ENCODE data around the gene CEP72. TPM values are rescaled to one million over a fixed set of nuclear protein-coding genes. Genes with fewer than 3 reads are reported as not detected.

Gene CEP72
- total and polyA plus RNA-seq, 2 donors (not counting 1 experiment from before 2014, with no cell fraction given), result 7.7 to 32.9 TPM

DNA sequence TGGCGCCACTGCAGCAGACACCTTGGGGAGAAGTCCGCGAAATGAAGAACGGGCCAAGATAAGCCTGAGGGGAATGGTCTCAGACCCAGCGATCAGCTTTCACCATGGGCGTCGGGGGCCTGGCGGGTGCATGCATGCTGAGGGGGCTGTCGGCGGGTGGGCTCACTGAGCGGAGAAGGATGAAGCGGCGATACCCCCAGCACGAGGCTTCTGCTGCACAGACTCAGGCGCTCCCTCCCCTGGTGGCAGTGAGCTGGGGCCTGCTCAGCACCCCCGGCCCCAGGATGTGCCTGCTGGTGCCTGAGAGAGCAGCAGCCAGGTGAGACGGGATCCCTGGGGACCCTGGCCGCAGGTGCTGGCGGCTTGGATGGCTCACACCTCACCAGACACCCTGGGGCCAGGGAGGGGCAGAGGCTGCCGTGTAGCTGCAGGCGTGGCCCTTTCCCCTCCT, 31.2 kb downstream of the CEP72 start:
- WGBS (ENCODE audit: insufficient coverage), result 83% methylated on average over 17 of the region's 21 CpGs
- peaks cover 0 to 32% of the 10 kb centered on the region in 2 experiments for H3K36me3 ChIP-seq (replicated peaks in 1 of 2; ENCODE audit: control extremely low read depth in 1 of 2, control insufficient read depth in 1 of 2, extremely low read depth in 1 of 2, insufficient read depth in 2 of 2, low read length in 1 of 2)
- Mint-ChIP-seq H3K9me3 (ENCODE audit: insufficient read depth) (no peaks in the 10 kb centered on the region), H3K4me3 (peak overlapping the region; percentile 29), H3K27ac (no peak overlapping the region), H3K4me1 (peaks cover 17% of the 10 kb centered on the region), H3K27me3 (no peaks in the 10 kb centered on the region)
- peaks cover 10 to 16% of the 10 kb centered on the region in 2 donors for H3K4me1 ChIP-seq (ENCODE audit: control insufficient read depth in 2 of 2, insufficient read depth in 2 of 2, low read length in 2 of 2)
- no peaks in the 10 kb centered on the region for H3K79me2 ChIP-seq (ENCODE audit: control insufficient read depth, insufficient read depth, low read length)
- H3K27ac ChIP-seq (ENCODE audit: low read length in 2 of 2), result no peak overlapping the region
- H4K20me1 ChIP-seq (ENCODE audit: control insufficient read depth, insufficient read depth, low read length, poor library complexity, severe bottlenecking), result no peaks in the 10 kb centered on the region
- ChIA-PET CTCF (interaction anchor here (1.8 kb wide), 1 partner anchor 197 kb away, joined by 6 read pairs; no protein-coding TSS in a partner anchor), POLR2A (no interaction called here)
- H3K9ac ChIP-seq (ENCODE audit: low read length), result no peak overlapping the region
- H3K9me3 ChIP-seq (ENCODE audit: control extremely low read depth in 1 of 3, control insufficient read depth in 2 of 3, insufficient read depth in 1 of 3, low read length in 2 of 3), result no peaks in the 10 kb centered on the region
- ATAC-seq (ENCODE audit: low read depth) (peak; percentile 67), DNase-seq (peak; percentile 50)
- H3K4me3 ChIP-seq (ENCODE audit: control extremely low read depth in 1 of 5, extremely low read depth in 1 of 5, insufficient read depth in 1 of 5, low read depth in 2 of 5, low read length in 4 of 5), result no peak overlapping the region
- H3K4me2 ChIP-seq (replicated peaks; ENCODE audit: low read depth, low read length, poor library complexity, severe bottlenecking), result peak overlapping the region; percentile 59
- no peaks in the 10 kb centered on the region for H3K27me3 ChIP-seq (replicated peaks in 1 of 4; ENCODE audit: control extremely low read depth in 1 of 4, control insufficient read depth in 3 of 4, insufficient read depth in 4 of 4, low read length in 3 of 4)
- TF ChIP-seq CTCF (IDR thresholded peaks at IDR 0.05) (no peak), EZH2 (IDR thresholded peaks at IDR 0.05; ENCODE audit: borderline replicate concordance, insufficient read depth, low read depth, low read length, poor library complexity, severe bottlenecking) (no peak)
- intact Hi-C loops (cut with micrococcal nuclease), result no loop called here
- H2AFZ ChIP-seq (ENCODE audit: insufficient read depth, low read depth, low read length, poor library complexity, severe bottlenecking), result no peak overlapping the region

GRCh38 chr5:643811-644271, 31.7 kb downstream of the CEP72 start:
- Histone ChIP-seq H4K20me1 (ENCODE audit: control insufficient read depth, insufficient read depth, low read length, poor library complexity, severe bottlenecking) (no peaks in the 10 kb centered on the region), H3K79me2 (ENCODE audit: control insufficient read depth, insufficient read depth, low read length) (no peaks in the 10 kb centered on the region), H3K4me2 (replicated peaks; ENCODE audit: low read depth, low read length, poor library complexity, severe bottlenecking) (peak overlapping the region; percentile 59), H3K27me3 (replicated peaks in 1 of 4; ENCODE audit: control extremely low read depth in 1 of 4, control insufficient read depth in 3 of 4, insufficient read depth in 4 of 4, low read length in 3 of 4) (no peaks in the 10 kb centered on the region), H3K36me3 (replicated peaks in 1 of 2; ENCODE audit: control extremely low read depth in 1 of 2, control insufficient read depth in 1 of 2, extremely low read depth in 1 of 2, insufficient read depth in 2 of 2, low read length in 1 of 2) (peaks cover 0 to 28% of the 10 kb centered on the region in 2 experiments), H3K4me1 (ENCODE audit: control insufficient read depth in 2 of 2, insufficient read depth in 2 of 2, low read length in 2 of 2) (peaks cover 10 to 16% of the 10 kb centered on the region in 2 donors), H3K9me3 (ENCODE audit: control extremely low read depth in 1 of 3, control insufficient read depth in 2 of 3, insufficient read depth in 1 of 3, low read length in 2 of 3) (peaks cover 0 to 1% (median 0%) of the 10 kb centered on the region in 3 donors), H3K27ac (ENCODE audit: low read length in 2 of 2) (no peak overlapping the region), H3K4me3 (ENCODE audit: control extremely low read depth in 1 of 5, extremely low read depth in 1 of 5, insufficient read depth in 1 of 5, low read depth in 2 of 5, low read length in 4 of 5) (no peak overlapping the region), H2AFZ (ENCODE audit: insufficient read depth, low read depth, low read length, poor library complexity, severe bottlenecking) (no peak overlapping the region), H3K9ac (ENCODE audit: low read length) (no peak overlapping the region)
- intact Hi-C loops (cut with micrococcal nuclease), result no loop called here
- Mint-ChIP-seq H3K27ac (no peak overlapping the region), H3K9me3 (ENCODE audit: insufficient read depth) (no peaks in the 10 kb centered on the region), H3K4me3 (peak overlapping the region; percentile 59), H3K4me1 (peaks cover 17% of the 10 kb centered on the region), H3K27me3 (no peaks in the 10 kb centered on the region)
- no peak for TF ChIP-seq CTCF (IDR thresholded peaks at IDR 0.05)
- no peak for TF ChIP-seq EZH2 (IDR thresholded peaks at IDR 0.05; ENCODE audit: borderline replicate concordance, insufficient read depth, low read depth, low read length, poor library complexity, severe bottlenecking)
- WGBS (ENCODE audit: insufficient coverage), result 73% methylated on average over 7 of the region's 11 CpGs
- CTCF ChIA-PET, result interaction anchor here (1.8 kb wide), 1 partner anchor 197 kb away, joined by 6 read pairs; no protein-coding TSS in a partner anchor
- POLR2A ChIA-PET, result no interaction called here
- DNase-seq, result peak; percentile 54
- peak; percentile 43 for ATAC-seq (ENCODE audit: low read depth)

Data from B cell (primary cell).